ENCODE data around the gene AGFG2. TPM values are rescaled to one million over a fixed set of nuclear protein-coding genes. Genes with fewer than 3 reads are reported as not detected.
A peak's percentile ranks its signal among the peaks of the same experiment; 100 is the strongest.
"Not testable (repeated sequence)": the region's sequence is repeated elsewhere in the genome, so short reads cannot be mapped to it uniquely, and the experiment has no call there.

Gene AGFG2
- total RNA-seq, 2 donors from 2014 or later = 33.0 to 94.9 TPM

DNA sequence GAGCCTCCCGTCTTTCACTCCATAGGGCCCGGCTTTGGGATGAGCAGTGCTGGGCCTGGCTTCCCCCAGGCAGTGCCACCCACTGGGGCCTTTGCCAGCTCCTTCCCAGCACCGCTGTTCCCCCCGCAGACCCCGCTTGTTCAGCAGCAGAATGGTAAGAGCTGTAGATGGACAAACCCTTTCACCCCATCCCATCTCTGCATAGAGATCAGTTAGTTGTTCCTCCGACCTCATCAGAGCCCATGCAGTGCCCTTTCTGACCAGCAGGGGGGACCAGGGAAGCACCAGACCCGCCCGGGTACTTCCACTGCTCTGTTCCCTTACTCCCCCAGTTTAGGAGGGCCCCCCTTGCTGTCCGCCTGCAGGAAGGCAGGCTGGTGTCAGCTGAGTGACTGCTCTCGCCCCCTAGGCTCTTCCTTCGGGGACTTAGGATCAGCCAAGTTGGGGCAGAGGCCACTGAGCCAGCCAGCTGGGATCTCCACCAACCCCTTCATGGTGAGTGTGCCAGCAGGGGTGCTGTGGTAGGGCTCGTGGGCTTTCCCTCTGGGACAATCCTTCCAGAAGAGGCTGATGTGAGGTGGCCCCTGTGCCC, 24.9 kb downstream of the AGFG2 start:
- Histone ChIP-seq H3K27me3 (replicated peaks; ENCODE audit: insufficient read depth) (no peaks in the 10 kb centered on the region), H3K9me3 (no peaks in the 10 kb centered on the region), H3K36me3 (no peaks in the 10 kb centered on the region), H3K4me3 (no peak overlapping the region), H3K27ac (no peak overlapping the region), H3K4me1 (replicated peaks) (no peaks in the 10 kb centered on the region)
- TF ChIP-seq POLR2A (IDR thresholded peaks at IDR 0.05) (no peak), POLR2AphosphoS5 (IDR thresholded peaks at IDR 0.05) (peak; percentile 15)
- TF ChIP-seq, protein P1, sequence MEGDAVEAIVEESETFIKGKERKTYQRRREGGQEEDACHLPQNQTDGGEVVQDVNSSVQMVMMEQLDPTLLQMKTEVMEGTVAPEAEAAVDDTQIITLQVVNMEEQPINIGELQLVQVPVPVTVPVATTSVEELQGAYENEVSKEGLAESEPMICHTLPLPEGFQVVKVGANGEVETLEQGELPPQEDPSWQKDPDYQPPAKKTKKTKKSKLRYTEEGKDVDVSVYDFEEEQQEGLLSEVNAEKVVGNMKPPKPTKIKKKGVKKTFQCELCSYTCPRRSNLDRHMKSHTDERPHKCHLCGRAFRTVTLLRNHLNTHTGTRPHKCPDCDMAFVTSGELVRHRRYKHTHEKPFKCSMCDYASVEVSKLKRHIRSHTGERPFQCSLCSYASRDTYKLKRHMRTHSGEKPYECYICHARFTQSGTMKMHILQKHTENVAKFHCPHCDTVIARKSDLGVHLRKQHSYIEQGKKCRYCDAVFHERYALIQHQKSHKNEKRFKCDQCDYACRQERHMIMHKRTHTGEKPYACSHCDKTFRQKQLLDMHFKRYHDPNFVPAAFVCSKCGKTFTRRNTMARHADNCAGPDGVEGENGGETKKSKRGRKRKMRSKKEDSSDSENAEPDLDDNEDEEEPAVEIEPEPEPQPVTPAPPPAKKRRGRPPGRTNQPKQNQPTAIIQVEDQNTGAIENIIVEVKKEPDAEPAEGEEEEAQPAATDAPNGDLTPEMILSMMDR (IDR thresholded peaks at IDR 0.05) = peak; percentile 91 to 94 (median 92)
- intact Hi-C loops (cut with DNase I) = no loop called here
- 34% methylated on average over 12 of the region's 12 CpGs for WGBS
- peak; percentile 76 for DNase-seq (ENCODE audit: low spot score)

DNA sequence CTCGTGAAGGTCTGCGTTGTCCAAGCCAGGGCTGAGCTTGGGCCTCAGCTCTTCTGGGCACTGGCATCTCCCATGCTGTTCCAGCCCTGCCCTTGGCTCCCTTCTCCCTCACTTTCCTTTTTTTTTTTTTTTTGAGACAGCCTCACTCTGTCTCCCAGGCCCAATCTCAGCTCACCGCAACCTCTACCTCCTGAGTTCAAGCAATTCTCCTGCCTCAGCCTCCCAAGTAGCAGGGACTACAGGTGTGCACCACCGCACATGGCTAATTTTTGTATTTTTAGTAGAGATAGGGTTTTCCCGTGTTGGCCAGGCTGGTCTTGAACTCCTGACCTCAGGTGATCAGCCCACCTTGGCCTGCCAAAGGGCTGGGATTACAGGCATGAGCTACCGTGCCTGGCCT, 25.4 kb downstream of the AGFG2 start:
- H3K9me3 ChIP-seq; H3K27ac ChIP-seq; H3K4me1 ChIP-seq (replicated peaks); H3K36me3 ChIP-seq; H3K4me3 ChIP-seq; H3K27me3 ChIP-seq (replicated peaks; ENCODE audit: insufficient read depth); DNase-seq (ENCODE audit: low spot score); intact Hi-C loops (cut with DNase I): not testable (repeated sequence)
- 94% methylated on average over 6 of the region's 6 CpGs for WGBS

DNA sequence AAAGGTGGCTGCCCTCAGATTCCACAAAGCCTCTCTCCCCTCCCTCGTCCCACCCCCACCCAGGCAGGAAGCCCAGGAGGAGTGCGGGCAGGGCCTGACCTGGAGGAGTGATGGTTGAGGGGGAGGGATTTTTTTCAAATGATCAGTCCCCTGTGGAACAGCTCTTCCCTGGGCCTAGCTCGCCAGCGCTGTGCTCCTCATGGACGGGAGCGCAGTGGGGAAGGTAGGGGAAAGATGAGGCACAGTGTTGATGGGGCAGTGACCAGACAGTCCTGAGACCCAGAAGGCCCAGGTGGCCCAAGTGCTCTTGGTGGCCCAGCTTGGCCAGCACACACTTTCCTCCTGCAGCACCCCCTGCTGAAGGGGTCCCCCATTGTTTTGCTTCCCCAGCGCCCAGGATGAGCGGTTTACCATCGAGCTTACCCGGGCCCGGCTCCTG, 26.1 kb downstream of the AGFG2 start:
- H3K9me3 ChIP-seq = no peaks in the 10 kb centered on the region
- TF ChIP-seq POLR2A (IDR thresholded peaks at IDR 0.05) = no peak
- TF ChIP-seq, protein P1 (IDR thresholded peaks at IDR 0.05) = no peak
- no peak for TF ChIP-seq POLR2AphosphoS5 (IDR thresholded peaks at IDR 0.05)

DNA sequence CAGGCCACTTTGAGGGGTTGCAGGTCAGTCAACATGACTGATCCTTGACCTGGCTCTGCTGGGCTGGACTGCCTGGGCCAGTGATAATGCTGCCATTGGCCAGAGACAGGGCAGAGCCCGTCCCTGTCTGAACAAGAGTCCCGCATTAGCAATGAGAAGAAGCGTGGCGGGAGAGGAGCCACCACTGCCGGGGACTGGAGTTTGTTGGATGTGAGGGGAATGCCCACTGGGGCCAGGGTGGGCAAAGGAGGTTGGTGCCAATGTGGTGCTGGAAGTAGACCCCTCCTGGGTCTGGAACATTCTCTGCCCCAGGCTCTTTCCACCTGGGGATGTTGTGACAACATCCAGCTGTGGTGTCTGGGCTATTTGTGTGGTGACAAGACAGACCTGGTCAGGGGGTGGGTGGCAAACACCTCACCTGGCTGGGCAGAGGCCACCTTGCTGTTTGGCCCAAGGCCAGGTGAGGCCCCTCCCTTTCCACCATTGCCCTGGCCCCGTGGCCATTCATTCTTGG, 27.1 kb downstream of the AGFG2 start:
- Histone ChIP-seq H3K27ac (no peak overlapping the region), H3K27me3 (replicated peaks; ENCODE audit: insufficient read depth) (no peaks in the 10 kb centered on the region), H3K4me3 (no peak overlapping the region), H3K36me3 (no peaks in the 10 kb centered on the region), H3K4me1 (replicated peaks) (peaks cover 6% of the 10 kb centered on the region), H3K9me3 (no peaks in the 10 kb centered on the region)
- intact Hi-C loops (cut with DNase I) = loop anchor here (2.0 kb wide), 1 partner anchor 125 kb away; no protein-coding TSS in a partner anchor
- no peak for TF ChIP-seq POLR2AphosphoS5 (IDR thresholded peaks at IDR 0.05)
- TF ChIP-seq, protein P1 (IDR thresholded peaks at IDR 0.05) = no peak
- TF ChIP-seq POLR2A (IDR thresholded peaks at IDR 0.05) = no peak
- 84% methylated on average over 6 of the region's 6 CpGs for WGBS
- no peak for DNase-seq (ENCODE audit: low spot score)

More for the DNA sequence above, 26.1 kb downstream of the AGFG2 start:
- Histone ChIP-seq H3K27ac (no peak overlapping the region), H3K4me1 (replicated peaks) (peaks cover 3% of the 10 kb centered on the region), H3K36me3 (no peaks in the 10 kb centered on the region), H3K4me3 (no peak overlapping the region), H3K27me3 (replicated peaks; ENCODE audit: insufficient read depth) (no peaks in the 10 kb centered on the region)
- intact Hi-C loops (cut with DNase I) = no loop called here
- WGBS = 92% methylated on average over 11 of the region's 11 CpGs
- no peak for DNase-seq (ENCODE audit: low spot score)

DNA sequence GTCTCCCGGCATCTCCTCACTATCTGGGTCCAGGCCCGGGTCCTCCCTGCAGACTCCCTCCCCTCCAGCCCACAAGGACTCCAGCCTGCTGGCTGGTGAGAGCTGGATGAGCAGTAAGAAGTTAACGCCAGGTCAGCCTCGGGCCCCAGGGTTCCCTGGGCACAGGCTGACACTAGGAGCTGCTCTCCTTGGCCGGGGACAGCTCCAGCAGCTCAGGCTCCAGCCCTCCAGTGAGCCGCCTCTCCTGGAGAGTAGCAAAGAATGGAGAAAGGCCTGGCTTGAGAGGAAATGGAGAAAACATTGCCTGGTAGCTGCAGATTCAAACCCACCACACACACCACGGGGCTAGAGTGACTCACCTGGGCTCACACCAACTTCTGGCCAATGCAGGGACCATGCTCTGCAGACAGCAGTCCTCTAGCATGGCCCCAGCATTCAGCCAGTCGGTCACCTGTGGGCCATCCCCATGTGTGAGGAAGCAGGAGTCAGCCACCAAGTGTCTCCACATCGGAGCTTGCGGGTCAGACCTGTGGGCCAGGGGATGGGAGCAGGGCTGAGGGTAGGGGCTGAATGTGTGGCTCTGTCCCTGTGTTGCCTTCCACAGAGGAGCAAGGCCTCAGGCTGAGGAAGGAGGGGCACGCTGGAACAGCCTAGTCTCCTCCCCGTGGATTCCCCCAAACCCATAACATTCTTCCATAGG, 28.2 kb downstream of the AGFG2 start:
- DNase-seq (ENCODE audit: low spot score) = no peak
- H3K9me3 ChIP-seq = no peaks in the 10 kb centered on the region
- H3K27ac ChIP-seq = no peak overlapping the region
- WGBS = 64% methylated on average over 9 of the region's 12 CpGs
- intact Hi-C loops (cut with DNase I) = loop anchor here (2.0 kb wide), 1 partner anchor 124 kb away; no protein-coding TSS in a partner anchor
- no peaks in the 10 kb centered on the region for H3K36me3 ChIP-seq
- H3K27me3 ChIP-seq (replicated peaks; ENCODE audit: insufficient read depth) = no peaks in the 10 kb centered on the region
- H3K4me3 ChIP-seq = no peak overlapping the region
- peaks cover 6% of the 10 kb centered on the region for H3K4me1 ChIP-seq (replicated peaks)
- TF ChIP-seq POLR2AphosphoS5 (IDR thresholded peaks at IDR 0.05) (no peak), POLR2A (IDR thresholded peaks at IDR 0.05) (no peak)
- TF ChIP-seq, protein P1 (IDR thresholded peaks at IDR 0.05) = no peak

Measured in prostate gland (tissue), 2 donors.